GM12892 (cell line): Measurements from ENCODE around the gene DAB2IP.
A peak's percentile ranks its signal among the peaks of the same experiment; 100 is the strongest.

Experiments
- DNase-seq: peaks from one replicate; pipeline ENCODE4 v3.0.0; 2011; ENCODE audit not compliant: insufficient read length
- FAIRE-seq: peaks from 2 replicates; lab custom pipeline; 2011; peaks lifted over from hg19 to GRCh38; lab: Jason Lieb, UNC
- POLR2A ChIP-seq: IDR thresholded peaks from 2 replicates; pipeline ENCODE4 v1.6.1; 2011; ENCODE audit warnings: low read depth, low read length, control low read depth
- POLR2AphosphoS5 ChIP-seq: IDR thresholded peaks from 2 replicates; pipeline ENCODE4 v1.6.1; 2011; ENCODE audit warnings: low read depth, low read length, control low read depth
- TAF1 ChIP-seq: IDR thresholded peaks from 2 replicates; pipeline ENCODE4 v1.6.1; 2011; ENCODE audit warnings: low read depth, mild to moderate bottlenecking, control low read depth, low read length, borderline replicate concordance

The DAB2IP gene

GRCh38 chr9:121731090-121731489 lies 79.7 kb downstream of the DAB2IP start:
- TF ChIP-seq POLR2AphosphoS5: no peak
- TF ChIP-seq TAF1: no peak
- TF ChIP-seq POLR2A: no peak
- DNase-seq (no peak), FAIRE-seq (no peak)

DNA sequence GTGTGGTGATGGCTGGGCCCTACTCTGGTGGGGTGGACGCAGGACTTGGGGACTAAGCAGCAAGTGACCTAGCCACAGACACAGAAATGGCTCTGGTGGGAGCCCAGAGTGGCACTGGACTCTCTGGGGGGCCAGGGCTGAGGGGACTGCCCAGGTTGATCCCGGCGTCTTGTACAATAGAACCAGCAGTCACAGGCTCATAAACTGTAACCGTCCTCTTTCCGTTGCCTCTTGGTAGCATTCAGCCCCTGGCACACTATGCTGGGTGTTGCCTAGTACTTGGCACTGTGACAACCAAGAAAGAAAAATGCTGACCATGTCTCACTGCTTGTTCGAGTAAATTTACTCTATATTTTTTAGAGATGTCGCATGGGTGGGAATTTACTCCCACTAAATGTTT lies 80.5 kb downstream of the DAB2IP start:
- no peak for DNase-seq
- no peak for FAIRE-seq
- TF ChIP-seq TAF1 (no peak), POLR2AphosphoS5 (no peak), POLR2A (no peak)

GRCh38 chr9:121732389-121732788 lies 81.0 kb downstream of the DAB2IP start:
- FAIRE-seq: no peak

GRCh38 chr9:121732886-121733285 lies 81.5 kb downstream of the DAB2IP start:
- no peak for FAIRE-seq
- no peak for DNase-seq
- TF ChIP-seq POLR2A: no peak
- no peak for TF ChIP-seq TAF1
- no peak for TF ChIP-seq POLR2AphosphoS5

More at GRCh38 chr9:121732389-121732788, 81.0 kb downstream of the DAB2IP start:
- TF ChIP-seq POLR2A (no peak), POLR2AphosphoS5 (no peak), TAF1 (no peak)
- DNase-seq: no peak

DNA sequence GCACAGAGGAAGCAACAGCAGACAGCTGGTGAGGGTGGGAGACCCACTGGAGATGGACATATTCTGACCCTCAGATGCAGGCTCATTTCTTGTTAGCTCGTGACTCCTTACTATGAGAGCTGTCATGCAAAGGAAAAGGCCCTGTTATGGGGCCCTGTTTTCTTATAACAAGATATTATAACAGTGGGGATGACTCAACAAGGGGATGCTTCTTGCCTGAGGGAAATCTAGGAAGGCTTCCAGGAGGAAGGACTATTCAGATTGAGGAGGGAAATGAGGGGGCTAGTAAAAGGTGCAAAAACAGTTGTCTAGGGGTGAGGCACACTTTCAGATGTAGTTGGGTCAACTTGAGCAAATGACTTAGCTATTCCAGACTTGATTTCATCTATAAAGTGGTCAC lies 83.0 kb downstream of the DAB2IP start:
- no peak for DNase-seq

DNA sequence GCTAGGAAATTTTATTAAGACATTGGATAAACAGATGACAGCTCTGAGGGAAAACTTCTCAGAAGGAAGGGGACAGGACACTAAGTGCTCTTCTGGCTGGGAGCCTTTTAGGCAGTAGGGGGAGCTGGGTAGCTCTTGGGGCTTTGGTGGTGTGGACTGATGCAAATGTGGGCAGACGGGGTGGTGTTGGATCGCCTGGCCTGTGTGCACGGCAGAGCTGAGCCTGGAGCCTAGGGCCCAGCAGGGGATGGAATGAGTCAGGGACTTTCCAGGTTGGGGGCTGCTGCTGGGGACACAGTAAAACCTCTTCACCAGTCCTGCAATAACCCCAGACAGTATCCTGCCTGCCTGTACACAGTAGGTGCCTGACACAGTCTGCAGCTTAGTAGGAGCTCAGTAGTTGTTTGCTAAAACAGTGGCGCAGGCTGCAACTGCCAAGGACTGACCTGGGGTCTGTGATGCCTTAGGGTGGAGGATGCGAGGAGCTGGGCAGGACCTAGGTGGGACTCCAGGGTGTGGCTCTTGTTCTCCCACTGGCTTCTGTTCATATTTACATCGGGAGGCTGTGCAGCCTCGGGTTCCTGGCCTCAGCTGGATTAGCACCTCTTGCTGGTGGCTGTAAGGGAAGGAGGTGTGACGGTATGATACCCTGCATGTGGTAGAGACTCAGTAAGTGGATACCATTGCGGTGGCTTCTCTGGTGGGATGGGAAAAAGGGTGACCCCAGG lies 83.8 kb downstream of the DAB2IP start:
- TF ChIP-seq TAF1: no peak
- TF ChIP-seq POLR2AphosphoS5: no peak
- TF ChIP-seq POLR2A: no peak
- peak; percentile 78 for FAIRE-seq
- peak; percentile 47 for DNase-seq

More for the DNA sequence above, 83.0 kb downstream of the DAB2IP start:
- TF ChIP-seq TAF1: no peak
- no peak for TF ChIP-seq POLR2AphosphoS5
- TF ChIP-seq POLR2A: no peak
- no peak for FAIRE-seq

DNA sequence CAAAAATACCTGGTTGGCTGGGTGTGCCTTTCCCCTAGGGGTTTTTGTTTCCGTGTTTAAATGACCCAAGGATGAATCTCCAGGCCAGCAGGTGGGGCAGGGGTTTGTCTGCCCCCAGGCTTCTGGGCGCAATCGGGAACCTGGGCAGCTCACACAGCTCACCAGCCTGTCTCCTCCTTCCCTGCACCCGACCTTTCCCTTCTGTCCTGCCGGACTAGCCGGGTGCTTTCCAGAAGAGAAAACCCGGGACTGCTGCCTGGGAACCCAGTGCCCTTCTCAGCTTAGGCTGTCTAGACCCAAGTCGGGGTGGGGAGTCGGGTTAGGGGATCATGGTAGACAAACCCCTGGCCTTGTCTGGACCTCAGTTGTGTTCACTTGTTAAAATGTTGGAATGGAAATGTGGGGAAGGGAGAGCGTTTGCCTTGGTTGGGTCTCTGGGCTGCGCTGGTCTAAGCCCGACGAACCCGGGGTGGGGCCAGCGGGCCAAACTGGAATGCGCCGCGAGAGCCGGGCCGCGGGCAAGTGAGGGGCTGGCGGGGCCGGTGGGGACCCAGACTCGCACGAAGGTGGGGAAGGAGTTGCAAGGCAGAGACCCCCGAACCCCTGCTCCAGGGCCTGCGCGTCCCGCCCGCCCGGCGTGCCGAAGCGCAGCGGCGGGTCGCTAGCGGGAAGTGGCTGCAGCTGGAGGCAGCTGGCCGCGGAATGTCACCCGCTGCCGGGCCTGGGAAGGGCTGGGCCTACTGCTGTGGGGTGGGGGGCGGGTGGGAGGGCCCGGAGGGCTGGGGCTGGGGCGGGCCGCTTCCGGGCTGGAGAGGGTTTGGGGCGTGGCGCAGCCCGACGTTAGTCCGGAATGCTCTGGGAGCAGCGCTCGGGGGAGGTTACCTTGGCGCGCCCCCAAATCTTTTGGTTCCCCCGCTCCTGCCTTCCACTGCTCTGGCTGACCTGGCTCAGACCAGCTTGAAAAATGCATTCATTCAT lies 84.6 kb downstream of the DAB2IP start:
- TF ChIP-seq POLR2AphosphoS5: no peak
- TF ChIP-seq POLR2A: no peak
- TF ChIP-seq TAF1: no peak
- no peak for DNase-seq
- FAIRE-seq: no peak

DNA sequence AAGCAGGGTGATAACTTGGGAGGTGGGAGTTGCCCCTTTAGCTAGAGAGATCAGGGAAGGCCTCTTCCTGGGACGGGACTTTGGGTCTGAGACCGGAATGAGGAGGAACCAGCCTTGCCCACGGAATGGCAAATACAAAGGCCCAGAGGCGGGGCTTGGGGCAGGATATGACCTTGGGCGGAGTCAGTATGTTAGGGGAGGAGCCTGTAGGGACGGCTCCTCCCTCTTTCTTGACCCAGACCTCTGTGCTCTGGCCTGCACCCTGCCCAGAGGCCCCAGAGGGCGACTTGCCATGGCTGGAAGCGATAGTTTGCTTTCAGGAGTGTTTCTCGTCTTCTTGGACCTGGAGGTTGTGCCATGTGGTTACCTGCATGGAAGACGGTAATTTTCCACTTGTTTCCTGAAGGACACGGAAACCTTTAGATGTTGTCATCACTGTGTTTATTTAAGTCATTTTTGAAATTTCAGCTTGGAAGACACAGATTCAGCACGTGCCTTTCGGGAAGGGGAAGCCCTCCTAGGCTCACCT lies 85.6 kb downstream of the DAB2IP start:
- FAIRE-seq: no peak
- no peak for DNase-seq
- no peak for TF ChIP-seq POLR2AphosphoS5
- no peak for TF ChIP-seq TAF1
- no peak for TF ChIP-seq POLR2A

- DNase-seq: no peak
- no peak for TF ChIP-seq POLR2A
- FAIRE-seq: no peak
These were observed 86.1 kb downstream of the DAB2IP start for GRCh38 chr9:121737481-121737931.

GRCh38 chr9:121738411-121738810 lies 87.0 kb downstream of the DAB2IP start:
- no peak for FAIRE-seq
- TF ChIP-seq POLR2A (no peak), POLR2AphosphoS5 (no peak), TAF1 (no peak)
- DNase-seq: no peak

DNA sequence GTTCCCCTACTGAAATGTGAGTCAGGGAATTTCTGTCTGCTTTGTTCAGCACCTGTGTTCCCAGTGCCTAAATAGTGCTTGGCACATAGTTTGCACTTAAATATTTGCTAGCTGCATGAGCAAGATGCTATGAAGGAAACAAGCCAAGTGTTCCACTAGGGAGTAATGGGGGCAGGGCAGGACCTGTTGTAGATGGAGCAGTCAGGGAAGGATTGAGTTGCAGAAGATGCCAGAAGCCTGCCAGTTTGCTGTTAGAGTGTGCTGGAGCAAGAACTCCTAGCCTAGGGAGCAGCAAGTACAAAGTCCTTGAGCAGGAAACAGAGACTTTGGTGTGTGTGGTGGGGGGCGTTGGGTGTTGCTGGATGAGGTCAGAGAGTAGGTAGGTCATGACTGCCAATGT lies 87.5 kb downstream of the DAB2IP start:
- no peak for FAIRE-seq
- no peak for DNase-seq
- TF ChIP-seq POLR2A (no peak), POLR2AphosphoS5 (no peak), TAF1 (no peak)

DNA sequence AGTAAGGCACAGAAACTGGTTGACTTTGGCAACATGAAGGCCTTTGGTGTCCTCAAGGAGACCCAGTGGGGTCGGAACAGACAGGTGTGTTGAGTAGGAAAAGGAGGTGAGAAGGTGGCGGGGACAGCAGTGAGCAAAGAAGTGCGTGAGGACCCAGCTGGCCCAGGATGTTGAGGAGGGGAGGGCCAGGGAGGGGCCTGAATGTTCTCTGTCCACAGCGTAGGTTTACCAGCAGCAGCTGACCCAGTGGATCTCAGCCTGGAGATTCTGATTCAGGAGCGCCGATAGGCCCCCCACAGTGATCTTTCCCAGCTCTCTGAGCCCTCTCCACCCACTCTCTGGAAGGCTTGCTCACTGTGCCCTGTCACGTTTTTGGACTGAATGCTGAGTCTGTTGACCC lies 88.5 kb downstream of the DAB2IP start:
- TF ChIP-seq POLR2AphosphoS5 (no peak), POLR2A (no peak), TAF1 (no peak)

More for the DNA sequence above, 88.5 kb downstream of the DAB2IP start:
- no peak for DNase-seq
- no peak for FAIRE-seq
